HG03460 (cell line): ENCODE results near the gene RPS6KA4.
A peak's percentile ranks its signal among the peaks of the same experiment; 100 is the strongest.

Experiments
- ATAC-seq: cut with Tn5 transposase; IDR thresholded peaks from one replicate; pipeline ENCODE4 v1.9.1; 2021; ENCODE audit not compliant: unreplicated experiment

The RPS6KA4 gene

DNA sequence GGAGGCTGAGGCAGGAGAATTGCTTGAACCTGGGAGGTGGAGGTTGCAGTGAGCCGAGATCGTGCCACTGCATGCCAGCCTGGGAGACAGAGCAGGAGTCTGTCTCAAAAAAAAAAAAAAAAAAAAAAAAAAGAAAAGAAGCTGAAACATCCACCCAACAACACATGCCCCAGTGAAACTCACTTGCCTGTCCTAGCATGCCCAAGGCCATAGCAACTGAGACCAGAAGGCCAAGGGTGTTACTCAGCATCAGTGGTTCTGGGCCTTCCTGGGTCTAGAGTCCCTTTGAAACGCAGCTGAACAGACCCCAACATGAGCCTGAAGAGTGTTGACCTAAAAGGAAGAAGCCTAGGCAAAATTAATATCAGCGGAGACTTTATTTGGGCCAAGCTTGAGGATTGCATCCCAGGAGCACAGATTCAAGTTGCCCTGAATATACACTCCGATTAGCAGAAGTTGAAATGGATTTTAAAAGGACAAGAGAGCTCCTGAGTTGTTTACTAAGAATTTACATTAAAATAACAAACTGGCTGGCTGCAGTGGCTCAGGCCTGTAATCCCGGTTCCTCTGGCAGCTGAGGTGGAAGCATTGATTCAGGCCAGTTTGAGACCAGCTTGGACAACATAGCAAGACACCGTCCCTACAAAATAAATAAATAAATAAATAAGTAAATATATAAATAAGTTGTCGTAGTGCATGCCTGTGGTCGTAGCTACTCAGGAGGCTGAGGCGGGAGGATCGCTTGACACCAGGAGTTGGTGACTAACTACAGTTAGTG is 34.1 kb upstream of the RPS6KA4 start:
- no peak for ATAC-seq

DNA sequence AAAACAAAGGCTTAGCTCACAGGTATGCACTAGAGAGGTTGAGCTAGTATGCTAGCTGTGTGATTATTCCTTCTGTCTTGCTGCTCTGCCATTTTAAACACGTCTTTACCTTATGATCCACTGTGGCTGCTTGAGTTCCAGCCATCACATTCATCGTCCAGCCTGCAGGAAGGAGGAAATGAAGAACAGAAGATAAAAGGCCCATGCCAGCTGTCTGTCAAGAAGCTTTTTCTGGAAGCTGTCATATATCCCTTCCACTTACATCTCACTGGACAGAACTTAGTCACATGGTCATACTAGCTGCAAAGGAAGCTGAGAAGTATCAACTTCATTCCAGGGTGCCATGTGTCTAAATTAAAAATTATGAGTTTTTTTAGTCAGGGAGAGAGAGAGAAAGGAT is 31.6 kb upstream of the RPS6KA4 start:
- ATAC-seq, result no peak

GRCh38 chr11:64327993-64328392 is 31.0 kb upstream of the RPS6KA4 start:
- ATAC-seq, result no peak

- ATAC-seq, result no peak
Measured at GRCh38 chr11:64330888-64331287, 28.1 kb upstream of the RPS6KA4 start.

GRCh38 chr11:64331569-64332371 is 27.2 kb upstream of the RPS6KA4 start:
- no peak for ATAC-seq

DNA sequence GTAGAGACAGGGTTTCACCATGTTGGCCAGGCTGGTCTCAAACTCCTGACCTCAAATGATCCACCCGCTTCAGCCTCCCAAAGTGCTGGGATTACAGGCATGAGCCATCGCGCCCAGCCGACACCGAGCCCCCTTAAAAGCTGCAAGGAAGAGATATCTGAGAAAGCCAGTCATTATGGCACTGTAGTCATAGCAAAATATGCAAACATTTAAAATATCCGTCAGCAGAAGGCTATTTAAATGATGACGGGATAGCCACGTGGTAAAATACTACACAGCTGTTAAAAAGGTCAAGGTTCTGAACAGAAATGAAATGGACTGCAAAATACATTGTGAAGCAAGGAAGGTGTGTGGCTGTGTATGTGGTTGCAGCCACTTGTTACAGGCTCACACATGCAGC is 25.4 kb upstream of the RPS6KA4 start:
- no peak for ATAC-seq

- peak; percentile 76 for ATAC-seq
Measured at GRCh38 chr11:64334764-64335735, 23.9 kb upstream of the RPS6KA4 start.

DNA sequence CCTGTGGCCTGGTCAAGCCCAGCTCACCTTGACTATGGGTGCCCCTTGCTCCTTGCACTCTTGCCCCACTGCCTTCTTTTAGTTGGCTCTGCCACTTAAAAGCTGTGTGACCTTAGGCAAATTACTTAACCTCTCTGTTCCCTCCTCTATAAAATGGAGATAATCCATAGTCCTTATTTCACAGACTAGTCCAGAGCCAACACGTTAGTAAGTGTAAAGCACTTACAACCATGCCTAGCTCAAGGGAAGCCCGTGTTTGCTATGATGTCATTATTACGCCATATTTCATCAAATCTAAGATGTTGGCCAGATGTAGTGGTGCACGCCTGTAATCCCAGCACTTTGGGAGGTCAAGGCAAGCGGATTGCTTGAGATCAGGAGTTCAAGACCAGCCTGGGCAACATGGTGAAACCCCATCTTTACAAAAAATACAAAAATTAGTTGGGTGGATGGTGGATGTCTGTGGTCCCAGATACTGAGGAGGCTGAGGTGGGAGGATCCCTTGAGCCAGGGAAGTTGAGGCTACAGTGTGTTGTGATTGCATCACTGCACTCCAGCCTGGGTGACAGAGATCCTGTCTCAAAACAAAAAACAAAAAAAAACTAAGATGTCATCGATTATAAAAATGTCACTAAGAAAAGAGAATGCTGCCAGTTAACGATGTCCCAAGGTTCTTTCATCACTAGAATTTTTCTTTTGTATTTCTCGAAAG is 21.3 kb upstream of the RPS6KA4 start:
- ATAC-seq, result no peak

DNA sequence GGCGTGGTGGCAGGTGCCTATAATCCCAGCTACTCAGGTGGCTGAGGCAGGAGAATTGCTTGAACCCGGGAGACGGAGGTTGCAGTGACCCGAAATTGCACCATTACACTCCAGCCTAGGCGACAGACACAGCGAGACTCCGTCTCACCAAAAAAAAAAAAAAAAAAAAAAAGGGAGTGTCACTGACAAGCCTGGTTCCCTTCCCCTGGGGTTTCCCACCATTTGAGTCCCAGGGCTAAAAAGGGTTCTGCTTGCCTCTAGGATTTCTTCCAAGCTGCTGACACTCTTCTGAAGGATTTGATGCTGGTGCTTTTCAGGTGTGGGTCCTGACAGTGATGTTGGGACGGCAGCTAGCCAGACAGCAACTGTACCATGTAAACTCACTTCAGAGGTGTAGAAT is 20.2 kb upstream of the RPS6KA4 start:
- no peak for ATAC-seq

GRCh38 chr11:64339286-64339685 is 19.7 kb upstream of the RPS6KA4 start:
- no peak for ATAC-seq

GRCh38 chr11:64339754-64340408 is 19.1 kb upstream of the RPS6KA4 start, which contains the start of gene CCDC88B:
Gene CCDC88B, plus strand, starts transcription at chr11:64340204. Its CDS starts 63 bp downstream, at chr11:64340267.
- peak; percentile 49 for ATAC-seq

GRCh38 chr11:64340671-64341335 is 18.2 kb upstream of the RPS6KA4 start:
- ATAC-seq, result peak; percentile 37

DNA sequence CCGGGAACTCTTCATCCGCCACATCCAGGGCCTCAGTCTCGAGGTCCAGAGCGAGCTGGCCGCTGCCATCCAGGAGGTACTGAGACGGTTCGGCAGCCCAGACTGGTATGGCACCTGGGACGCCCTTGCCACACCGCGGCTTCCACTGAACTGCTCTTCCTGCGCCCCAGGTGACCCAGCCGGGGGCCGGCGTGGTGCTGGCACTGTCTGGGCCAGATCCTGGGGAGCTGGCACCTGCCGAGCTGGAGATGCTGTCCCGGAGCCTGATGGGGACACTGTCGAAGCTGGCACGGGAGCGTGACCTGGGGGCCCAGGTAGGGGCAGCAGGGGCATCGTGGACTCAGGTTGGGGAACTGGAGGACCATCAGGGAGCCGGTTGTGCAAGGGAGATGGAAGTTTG is 17.5 kb upstream of the RPS6KA4 start:
- no peak for ATAC-seq

GRCh38 chr11:64341851-64342791 is 16.8 kb upstream of the RPS6KA4 start:
- ATAC-seq, result no peak

DNA sequence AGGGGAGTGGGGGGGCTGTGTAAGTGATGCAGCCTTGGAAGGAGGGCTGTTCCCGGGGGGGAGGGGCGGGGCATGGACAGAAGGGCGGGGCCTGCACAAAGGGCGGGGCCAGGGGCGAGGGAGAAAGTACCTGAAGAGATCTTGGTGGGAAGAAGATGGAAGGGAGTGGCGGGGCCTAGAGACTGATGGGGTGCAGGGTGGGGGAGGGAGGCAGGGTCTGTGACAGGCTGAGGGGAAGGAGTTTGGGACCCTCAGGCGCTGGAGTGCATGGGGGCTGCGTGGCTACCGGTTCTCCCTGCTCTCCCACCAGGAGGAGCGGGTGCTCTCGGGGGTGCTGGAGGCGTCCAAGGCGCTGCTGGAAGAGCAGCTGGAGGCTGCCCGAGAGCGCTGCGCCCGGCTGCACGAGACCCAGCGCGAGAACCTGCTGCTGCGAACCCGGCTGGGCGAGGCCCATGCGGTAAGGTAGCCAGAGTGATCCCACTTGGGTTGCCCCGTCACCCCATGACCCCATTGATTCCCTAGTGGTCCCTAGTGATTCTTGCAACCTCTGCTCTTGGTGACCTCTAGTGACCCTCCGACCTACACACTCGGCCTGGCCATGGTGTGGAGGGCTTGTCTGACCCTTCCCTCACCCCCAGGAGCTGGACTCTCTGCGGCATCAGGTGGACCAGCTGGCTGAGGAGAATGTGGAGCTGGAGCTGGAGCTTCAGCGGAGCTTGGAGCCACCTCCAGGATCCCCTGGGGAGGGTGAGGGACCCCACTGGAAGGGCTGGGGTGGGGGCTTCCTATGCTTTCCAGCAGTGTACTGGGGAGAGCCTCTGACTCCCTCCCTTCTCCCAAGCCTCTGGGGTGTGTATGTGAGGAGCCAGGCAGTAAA is 15.9 kb upstream of the RPS6KA4 start:
- no peak for ATAC-seq

DNA sequence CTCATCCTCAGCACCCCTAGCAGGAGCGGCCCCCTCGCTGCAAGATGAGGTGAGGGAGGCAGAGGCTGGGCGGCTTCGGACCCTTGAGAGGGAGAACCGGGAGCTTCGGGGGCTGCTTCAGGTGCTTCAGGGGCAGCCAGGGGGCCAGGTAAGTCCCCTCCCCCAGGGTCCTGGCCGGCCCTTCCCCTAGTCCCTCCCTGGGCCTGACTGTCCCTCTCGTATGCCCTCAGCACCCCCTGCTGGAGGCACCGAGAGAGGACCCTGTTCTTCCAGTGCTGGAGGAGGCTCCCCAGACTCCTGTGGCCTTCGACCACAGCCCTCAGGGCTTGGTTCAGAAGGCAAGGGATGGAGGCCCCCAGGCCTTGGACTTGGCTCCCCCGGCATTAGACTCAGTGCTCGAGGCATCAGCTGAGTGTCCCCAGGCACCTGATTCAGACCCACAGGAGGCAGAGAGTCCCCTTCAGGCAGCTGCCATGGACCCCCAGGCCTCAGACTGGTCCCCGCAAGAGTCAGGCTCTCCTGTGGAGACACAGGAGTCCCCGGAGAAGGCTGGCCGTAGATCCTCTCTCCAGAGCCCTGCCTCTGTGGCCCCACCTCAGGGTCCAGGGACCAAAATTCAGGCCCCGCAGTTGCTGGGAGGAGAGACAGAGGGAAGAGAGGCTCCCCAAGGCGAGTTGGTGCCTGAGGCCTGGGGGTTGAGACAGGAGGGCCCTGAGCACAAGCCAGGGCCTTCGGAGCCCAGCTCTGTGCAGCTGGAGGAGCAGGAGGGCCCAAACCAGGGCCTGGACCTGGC is 15.0 kb upstream of the RPS6KA4 start:
- no peak for ATAC-seq
